ENCODE data around the gene SMAD5.

DNA sequence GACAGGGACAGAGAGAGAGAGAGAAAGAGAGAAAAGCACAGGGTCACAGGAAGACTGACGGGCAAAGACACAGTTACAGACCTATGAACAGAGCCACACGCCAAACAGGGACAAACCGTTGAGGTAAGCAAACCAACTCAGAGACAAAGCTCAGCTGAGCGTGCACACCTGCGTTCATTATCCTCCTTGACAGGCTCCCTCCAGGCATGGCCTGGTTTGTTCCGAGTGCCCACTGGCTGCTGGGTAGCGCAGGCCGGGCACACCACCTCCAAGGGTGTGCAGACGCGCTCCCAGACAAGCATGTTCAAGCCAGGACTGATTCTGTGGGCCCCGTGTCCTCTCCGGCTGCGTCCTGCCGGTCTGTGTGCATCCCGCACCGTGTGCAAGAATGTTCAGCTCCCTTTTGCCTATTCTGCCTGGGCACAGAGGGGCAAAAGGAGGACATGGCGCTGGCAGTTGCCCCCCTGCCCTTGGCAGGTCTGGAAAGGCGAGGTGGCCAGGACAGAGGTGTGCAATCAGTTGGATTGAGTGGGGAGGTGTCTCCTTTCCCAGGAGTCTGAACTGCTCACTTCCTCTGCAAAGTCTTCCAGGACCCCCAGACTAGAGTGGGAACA is 60.8 kb downstream of the SMAD5 start:
- TF ChIP-seq CTCF (IDR thresholded peaks at IDR 0.05) (no peak), POLR2AphosphoS5 (IDR thresholded peaks at IDR 0.05) (no peak), POLR2A (IDR thresholded peaks at IDR 0.05) (no peak)
